ENCODE measurements around the gene KRT3. TPM values are rescaled to one million over a fixed set of nuclear protein-coding genes. Genes with fewer than 3 reads are reported as not detected.

KRT3 gene
- total RNA-seq, 1 experiment from 2014 or later: not detected

- H3K36me3 ChIP-seq (ENCODE audit: control insufficient read depth, insufficient read depth, low read length): no peaks in the 10 kb centered on the region
- ChIA-PET CTCF (no interaction called here), POLR2A (no interaction called here)
- H3K27ac ChIP-seq (ENCODE audit: low read length): no peak overlapping the region
- no peak for TF ChIP-seq REST (IDR thresholded peaks at IDR 0.05; ENCODE audit: insufficient read depth in 1 of 2, low read depth in 2 of 2, low read length in 1 of 2)
- no peak for TF ChIP-seq TCF7L2 (IDR thresholded peaks at IDR 0.05; ENCODE audit: low read depth, low read length)
- TF ChIP-seq POLR2AphosphoS5 (IDR thresholded peaks at IDR 0.05; ENCODE audit: low read depth, low read length): no peak
- no peak for TF ChIP-seq SIN3A (IDR thresholded peaks at IDR 0.05; ENCODE audit: borderline replicate concordance, insufficient read depth, low read depth, low read length)
- no peak for TF ChIP-seq CTCF (IDR thresholded peaks at IDR 0.05)
- no peak for DNase-seq (ENCODE audit: low read depth, low spot score)
- no peaks in the 10 kb centered on the region for H3K9me3 ChIP-seq (ENCODE audit: control insufficient read depth, insufficient read depth, low read depth, low read length)
- no peak for ATAC-seq
- no peak overlapping the region for H3K4me3 ChIP-seq (ENCODE audit: low read depth in 2 of 2, low read length in 2 of 2)
- intact Hi-C loops (cut with micrococcal nuclease; ENCODE audit: unreplicated experiment): no loop called here
- in situ Hi-C loops (cut with HindIII; ENCODE audit: low pct_unique_long_range_greater_than_20kb, low sequenced_read_pairs): no loop called here
- H3K4me1 ChIP-seq (ENCODE audit: control insufficient read depth, insufficient read depth, low read length): peaks cover 7% of the 10 kb centered on the region
- no peaks in the 10 kb centered on the region for H3K27me3 ChIP-seq (ENCODE audit: control insufficient read depth, insufficient read depth, low read length)
- BruUV-seq (replicated peaks): no TSS peak
These were observed 30.0 kb upstream of the KRT3 start for GRCh38 chr12:52825961-52826360.

- intact Hi-C loops (cut with micrococcal nuclease; ENCODE audit: unreplicated experiment) (no loop called here), in situ Hi-C loops (cut with HindIII; ENCODE audit: low pct_unique_long_range_greater_than_20kb, low sequenced_read_pairs) (no loop called here)
- Histone ChIP-seq H3K27ac (ENCODE audit: low read length) (no peak overlapping the region), H3K27me3 (ENCODE audit: control insufficient read depth, insufficient read depth, low read length) (no peaks in the 10 kb centered on the region), H3K9me3 (ENCODE audit: control insufficient read depth, insufficient read depth, low read depth, low read length) (no peaks in the 10 kb centered on the region), H3K4me1 (ENCODE audit: control insufficient read depth, insufficient read depth, low read length) (peaks cover 7% of the 10 kb centered on the region), H3K4me3 (ENCODE audit: low read depth in 2 of 2, low read length in 2 of 2) (no peak overlapping the region), H3K36me3 (ENCODE audit: control insufficient read depth, insufficient read depth, low read length) (no peaks in the 10 kb centered on the region)
- POLR2A ChIA-PET: no interaction called here
- no TSS peak for BruUV-seq (replicated peaks)
- ATAC-seq (no peak), DNase-seq (ENCODE audit: low read depth, low spot score) (no peak)
- CTCF ChIA-PET: no interaction called here
- TF ChIP-seq SIN3A (IDR thresholded peaks at IDR 0.05; ENCODE audit: borderline replicate concordance, insufficient read depth, low read depth, low read length): no peak
- no peak for TF ChIP-seq POLR2AphosphoS5 (IDR thresholded peaks at IDR 0.05; ENCODE audit: low read depth, low read length)
These were observed 29.0 kb upstream of the KRT3 start for GRCh38 chr12:52824741-52825410.

- Histone ChIP-seq H3K36me3 (ENCODE audit: control insufficient read depth, insufficient read depth, low read length) (no peaks in the 10 kb centered on the region), H3K27ac (ENCODE audit: low read length) (no peak overlapping the region), H3K27me3 (ENCODE audit: control insufficient read depth, insufficient read depth, low read length) (no peaks in the 10 kb centered on the region), H3K4me1 (ENCODE audit: control insufficient read depth, insufficient read depth, low read length) (peaks cover 7% of the 10 kb centered on the region), H3K4me3 (ENCODE audit: low read depth in 2 of 2, low read length in 2 of 2) (no peak overlapping the region), H3K9me3 (ENCODE audit: control insufficient read depth, insufficient read depth, low read depth, low read length) (no peaks in the 10 kb centered on the region)
- ATAC-seq: no peak
- intact Hi-C loops (cut with micrococcal nuclease; ENCODE audit: unreplicated experiment): no loop called here
- no peak for TF ChIP-seq CTCF (IDR thresholded peaks at IDR 0.05)
- TF ChIP-seq SIN3A (IDR thresholded peaks at IDR 0.05; ENCODE audit: borderline replicate concordance, insufficient read depth, low read depth, low read length): no peak
- ChIA-PET CTCF (no interaction called here), POLR2A (no interaction called here)
- no peak for DNase-seq (ENCODE audit: low read depth, low spot score)
- in situ Hi-C loops (cut with HindIII; ENCODE audit: low pct_unique_long_range_greater_than_20kb, low sequenced_read_pairs): no loop called here
- no TSS peak for BruUV-seq (replicated peaks)
These were observed 28.0 kb upstream of the KRT3 start for GRCh38 chr12:52823761-52824450.

All from Panc1 (cell line).